Stimulated activated naive CD4-positive, alpha-beta T cell treated with Interleukin-2 at 50 U/mL for 16 hours (primary cell): ENCODE results near the gene SKP2.
A peak's percentile ranks its signal among the peaks of the same experiment; 100 is the strongest.
"Not testable (repeated sequence)": the region's sequence is repeated elsewhere in the genome, so short reads cannot be mapped to it uniquely, and the experiment has no call there.

Experiments
- DNase-seq: peaks from one replicate; lab custom pipeline; 2025; lab: John Stamatoyannopoulos, UW

SKP2 gene

DNA sequence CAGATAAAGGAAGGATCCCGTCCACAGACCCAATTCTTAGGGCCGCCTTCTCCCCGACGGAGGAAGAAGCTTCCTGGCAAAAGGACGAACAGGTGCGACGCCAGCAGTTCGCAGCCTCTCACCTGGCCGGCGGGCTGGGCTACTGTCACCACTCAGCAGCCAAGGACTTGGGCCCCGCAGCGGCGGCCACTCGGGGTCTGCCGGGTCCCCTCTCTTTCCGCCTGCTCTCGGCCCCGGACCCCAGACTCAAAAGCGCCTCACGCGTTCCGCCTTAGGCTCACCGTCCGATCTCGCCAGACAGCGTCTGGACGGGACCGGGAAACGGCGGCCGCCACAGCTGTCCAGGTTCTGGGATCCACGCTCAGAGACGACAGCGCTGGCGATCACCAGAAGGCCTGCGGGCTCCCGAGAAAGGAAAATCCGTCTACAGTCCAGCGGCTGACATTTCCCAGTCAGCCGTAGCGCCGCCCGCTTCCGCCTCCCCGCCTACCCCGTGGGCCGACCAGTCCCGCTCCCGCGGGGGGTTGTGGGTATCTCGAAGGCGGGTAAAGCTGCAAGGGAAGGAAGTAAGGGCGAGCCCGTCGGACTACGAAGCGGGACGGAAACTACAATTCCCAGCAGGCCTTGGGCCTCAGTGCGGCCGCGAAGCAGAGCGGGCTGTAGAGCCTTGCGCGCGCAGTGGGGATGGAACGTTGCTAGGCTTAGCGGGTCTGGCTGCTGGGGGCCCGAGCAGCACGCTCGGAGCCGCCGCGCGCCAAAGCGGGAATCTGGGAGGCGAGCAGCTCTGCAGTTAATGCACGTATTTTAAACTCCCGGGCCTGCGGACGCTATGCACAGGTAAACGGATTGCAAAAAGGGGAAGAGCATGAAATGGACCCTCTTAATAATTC, at the start of gene SKP2, which contains the start of gene LMBRD2:
TSS of gene SKP2 (plus strand) at position 678 of the 890 bp plus-strand sequence. CDS start at position 830, 152 bp downstream.
TSS of gene LMBRD2 (minus strand) at position 454 of the 890 bp plus-strand sequence. CDS start 8,538 bp downstream, outside the sequence.
- peak; percentile 98 for DNase-seq

DNA sequence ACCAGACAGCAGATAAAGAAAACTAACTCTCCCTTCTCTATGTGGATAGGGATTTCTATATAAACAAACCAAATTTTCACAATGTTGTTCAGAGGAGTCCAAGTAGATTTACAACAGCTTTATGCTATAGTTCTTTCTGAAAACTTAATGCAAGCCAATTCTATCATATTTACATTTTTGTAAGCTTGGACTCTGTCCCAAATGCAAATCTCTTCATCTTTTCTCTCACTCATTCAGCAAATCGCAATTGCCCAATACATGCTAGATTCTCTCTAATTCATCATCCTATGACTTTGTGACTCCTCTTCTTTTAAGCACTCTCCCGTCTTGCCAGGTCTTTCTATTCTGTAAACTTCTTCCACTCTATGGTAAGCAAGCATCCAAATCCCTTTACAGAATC, 46.1 kb upstream of the SKP2 start:
- DNase-seq: no peak

DNA sequence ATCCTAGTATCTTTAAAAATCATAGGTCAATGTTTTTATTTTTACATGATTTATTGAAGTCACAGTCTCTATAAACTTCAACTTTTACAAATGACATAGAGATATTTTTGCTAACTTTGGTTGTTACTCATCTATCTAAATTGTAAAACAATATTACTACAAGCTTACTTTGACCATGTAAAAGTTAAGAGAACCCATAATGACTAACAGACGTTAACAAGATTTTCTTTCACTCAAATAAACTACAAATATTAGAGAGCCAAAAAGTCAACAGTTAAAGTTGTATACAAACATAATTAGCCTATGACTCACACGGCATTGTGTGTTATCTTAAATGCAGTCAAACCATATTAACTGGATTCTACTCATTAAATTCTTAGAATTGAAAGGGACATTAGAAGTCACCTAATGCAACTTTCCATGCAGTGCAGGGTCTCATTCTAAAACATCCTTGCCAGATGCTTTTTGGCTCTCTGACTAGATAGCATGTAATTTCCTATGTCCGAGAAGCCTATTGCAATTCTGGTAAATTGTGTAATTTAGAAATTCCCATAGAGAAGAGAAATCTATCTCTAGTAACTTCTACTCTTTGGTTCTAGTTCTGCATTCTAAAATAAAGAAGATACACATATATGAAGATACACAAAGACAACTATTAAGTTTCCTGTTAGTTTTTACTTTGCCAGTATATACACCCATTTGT, 43.0 kb upstream of the SKP2 start:
- no peak for DNase-seq

DNA sequence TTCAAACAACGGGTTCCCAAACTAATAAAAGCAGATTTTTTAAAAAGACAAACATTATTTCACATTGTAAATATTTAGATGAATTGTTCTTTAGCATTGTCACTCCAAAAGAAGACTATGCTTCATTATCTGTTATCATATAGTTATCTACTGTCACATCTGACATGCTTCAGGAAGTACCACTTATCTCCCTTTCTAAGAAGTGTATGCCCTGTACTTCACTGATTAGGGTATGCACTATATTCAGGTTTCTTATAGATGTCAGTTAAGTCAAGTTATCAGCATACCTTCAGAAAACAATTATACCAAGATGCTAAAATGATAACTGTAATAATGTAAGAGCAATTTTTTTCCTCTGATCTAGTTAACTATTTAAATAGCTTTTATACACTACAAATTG, 40.7 kb upstream of the SKP2 start:
- DNase-seq: no peak

DNA sequence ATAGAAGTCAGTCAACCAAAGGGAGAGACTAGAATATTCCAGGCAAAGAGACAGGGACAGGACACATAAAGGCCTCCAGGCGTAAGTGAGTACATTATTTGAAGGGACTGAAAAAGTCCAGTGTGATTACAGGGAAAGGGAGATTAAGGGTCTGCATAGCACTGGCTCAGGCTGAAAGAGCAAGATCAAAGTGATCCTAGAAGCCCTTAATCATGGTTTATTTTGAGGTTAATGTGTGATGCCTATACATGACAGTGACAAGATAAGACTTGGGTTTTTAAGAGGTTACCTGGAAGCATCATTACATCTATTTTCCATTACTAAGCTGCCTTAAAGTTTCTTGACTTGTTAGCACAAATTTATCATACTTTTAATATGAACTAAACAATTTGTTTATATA, 26.0 kb upstream of the SKP2 start:
- no peak for DNase-seq

DNA sequence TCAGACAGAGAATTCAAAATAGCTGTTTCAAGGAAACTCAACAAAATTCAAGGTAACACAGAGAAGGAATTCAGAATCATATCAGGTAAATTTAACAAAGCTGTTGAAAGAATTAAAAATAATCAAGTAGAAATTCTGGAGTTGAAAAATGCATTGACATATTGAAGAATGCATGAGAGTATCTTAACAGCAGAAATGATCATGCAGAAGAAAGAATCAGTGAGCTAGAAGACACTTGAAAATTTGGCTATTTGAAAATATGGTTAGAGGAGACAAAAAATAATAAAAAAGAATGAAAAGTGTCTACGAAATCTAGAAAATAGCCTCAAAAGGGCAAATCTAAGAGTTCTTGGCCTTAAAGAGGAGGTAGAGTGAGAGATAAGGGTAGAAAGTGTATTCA, 23.1 kb upstream of the SKP2 start:
- no peak for DNase-seq

DNA sequence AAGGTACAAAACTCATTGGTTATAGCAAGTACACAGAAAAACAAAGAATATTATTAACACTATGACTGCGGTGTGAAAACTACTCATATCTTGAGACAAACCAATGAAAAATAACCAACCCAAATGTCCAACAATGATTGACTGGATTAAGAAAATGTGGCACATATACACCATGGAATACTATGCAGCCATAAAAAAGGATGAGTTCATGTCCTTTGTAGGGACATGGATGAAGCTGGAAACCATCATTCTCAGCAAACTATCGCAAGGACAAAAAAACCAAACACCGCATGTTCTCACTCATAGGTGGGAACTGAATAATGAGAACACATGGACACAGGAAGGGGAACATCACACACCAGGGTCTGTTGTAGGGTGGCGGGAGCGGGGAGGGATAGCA, 22.2 kb upstream of the SKP2 start:
- DNase-seq: not testable (repeated sequence)

DNA sequence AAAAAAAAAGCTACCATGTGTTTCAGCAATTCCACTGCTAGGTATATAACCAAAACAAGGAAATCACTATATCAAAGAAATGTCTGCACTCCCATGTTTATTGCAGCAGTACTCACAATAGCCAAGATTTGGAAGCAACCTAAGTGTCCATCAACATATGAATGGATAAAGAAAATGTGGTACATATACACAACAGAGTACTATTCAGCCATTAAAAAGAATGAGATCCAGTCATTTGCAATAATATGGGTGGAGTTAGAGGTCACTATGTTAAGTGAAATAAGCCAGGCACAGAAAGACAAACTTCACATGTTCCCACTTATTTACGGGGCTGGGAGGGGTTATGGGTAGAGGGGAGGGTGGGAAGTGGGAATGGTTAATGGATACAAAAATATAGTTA, 18.9 kb upstream of the SKP2 start:
- DNase-seq: not testable (repeated sequence)

DNA sequence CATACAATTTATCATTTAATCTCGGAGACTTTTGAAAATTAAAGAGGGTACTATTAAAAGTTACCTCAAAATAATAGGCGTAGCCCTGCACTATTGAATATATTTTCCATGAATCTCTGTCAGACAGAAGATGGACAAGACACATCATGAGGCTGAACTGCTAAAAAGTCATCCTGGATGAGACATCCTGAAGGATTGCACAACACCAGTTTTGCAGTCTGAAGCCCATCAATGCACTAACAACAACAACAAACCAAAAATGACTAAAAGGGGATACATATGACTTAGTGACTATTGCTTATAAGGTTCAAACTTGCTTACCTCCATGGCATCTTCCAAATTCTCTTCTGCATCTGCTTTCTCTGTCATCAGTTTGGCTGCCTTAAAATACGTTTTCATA, 15.9 kb upstream of the SKP2 start:
- no peak for DNase-seq

DNA sequence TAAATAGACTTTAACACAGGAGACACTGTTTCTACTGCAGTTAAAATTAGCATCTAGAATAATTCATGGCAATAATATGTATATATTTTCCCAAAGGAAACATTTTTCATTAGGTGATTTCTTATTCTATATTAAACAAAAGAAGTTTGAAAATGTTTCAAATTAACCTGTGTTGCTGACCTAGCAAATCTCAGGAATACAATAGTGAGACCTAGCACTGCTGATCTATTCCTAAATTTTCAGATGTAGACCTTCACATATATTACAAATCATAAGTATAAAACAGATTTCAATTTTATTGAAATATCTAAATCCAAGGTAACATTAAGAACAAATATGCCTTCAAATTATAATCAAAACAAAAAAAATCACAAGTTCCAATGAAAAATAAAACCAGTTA, 15.3 kb upstream of the SKP2 start:
- no peak for DNase-seq

DNA sequence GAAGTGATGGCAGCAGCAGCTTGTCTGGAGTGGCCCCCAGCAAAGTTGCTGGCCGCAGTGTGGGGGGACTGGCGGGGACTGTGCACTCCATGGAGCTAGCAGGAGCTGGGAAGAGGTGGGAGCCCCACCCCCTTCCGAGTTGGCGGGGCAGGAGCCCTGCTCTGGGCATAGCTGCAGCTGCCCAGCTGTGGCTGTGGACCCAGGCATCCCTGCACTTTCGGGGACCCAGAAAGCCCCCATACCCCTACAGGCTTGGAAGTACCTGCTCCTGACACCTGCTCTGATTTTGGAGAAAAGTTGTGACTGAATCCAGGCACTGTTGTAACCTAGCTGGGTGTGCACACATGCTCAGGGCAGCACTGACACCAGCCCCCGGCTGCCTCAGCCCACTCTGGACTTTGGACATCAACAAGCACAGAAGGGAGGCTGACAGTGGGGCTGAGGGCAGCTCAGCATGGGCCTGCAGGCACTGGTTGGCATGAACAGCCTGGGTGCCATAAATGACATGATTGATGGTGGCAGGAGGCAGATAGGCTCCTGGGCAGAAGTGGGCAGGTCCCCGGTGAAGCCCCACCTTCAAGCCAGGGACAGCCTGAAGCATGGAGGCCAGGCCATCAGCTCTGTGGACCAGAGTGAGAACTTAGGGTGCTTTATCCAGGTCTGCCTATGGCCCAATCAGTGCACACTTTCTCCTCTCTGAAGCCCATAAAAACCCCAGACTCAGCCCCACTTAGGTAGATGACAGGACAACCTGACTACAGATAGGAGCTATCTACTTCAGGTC, 12.8 kb upstream of the SKP2 start:
- no peak for DNase-seq

DNA sequence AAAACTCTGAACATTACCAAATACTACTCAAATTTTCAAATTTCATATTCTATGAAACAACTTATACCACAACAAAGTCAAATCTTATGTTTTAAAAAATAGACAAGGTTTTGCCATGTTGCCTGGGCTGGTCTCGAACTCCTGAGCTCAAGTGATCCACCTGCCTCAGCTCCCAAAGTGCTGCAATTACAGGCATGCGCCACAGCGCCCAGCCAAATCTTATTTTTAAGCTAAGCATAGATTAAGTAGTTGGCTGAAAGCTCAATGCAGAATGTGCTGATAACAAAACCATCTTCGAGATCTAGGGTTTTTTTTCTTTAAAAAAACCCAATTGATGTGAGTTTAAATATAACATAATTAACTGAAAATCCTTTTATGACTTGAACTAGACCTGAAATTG, 6.6 kb upstream of the SKP2 start:
- no peak for DNase-seq

DNA sequence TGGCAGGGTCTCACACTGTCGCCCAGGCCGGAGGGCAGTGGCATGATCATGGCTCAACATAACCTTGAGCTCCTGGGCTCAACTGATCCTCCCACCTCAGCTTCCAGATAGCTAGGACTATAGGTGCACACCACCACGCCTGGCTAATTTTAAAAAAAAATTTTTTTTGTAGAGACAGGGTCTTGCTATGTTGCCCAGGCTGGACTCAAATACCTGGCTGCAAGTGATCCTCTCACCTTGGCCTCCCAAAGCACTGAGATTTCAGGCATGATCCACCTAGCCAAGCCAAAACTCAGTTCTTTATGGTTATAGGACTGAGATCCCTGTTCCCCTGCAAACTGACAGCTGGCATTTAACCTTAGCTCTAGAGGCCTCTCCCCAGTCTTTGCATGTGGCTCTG, 5.5 kb upstream of the SKP2 start:
- no peak for DNase-seq

DNA sequence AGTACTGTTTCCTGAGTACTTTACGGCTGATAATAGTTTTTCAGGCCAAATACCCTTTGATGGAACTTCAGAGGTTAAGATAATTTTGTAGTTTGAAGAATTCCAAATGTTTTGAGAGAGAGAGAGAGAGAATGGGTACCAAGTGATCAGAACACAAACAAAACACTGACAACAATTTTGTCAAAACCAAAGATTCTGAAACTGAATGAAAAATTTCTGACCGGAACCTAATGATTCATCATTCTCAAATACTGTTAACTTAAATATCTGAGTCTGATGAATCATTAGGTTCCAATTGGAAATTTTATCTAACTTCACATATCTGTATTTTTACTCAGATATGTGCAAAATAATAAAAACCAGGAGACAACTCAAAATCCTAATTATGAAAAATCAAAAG, 4.2 kb upstream of the SKP2 start:
- DNase-seq: no peak

DNA sequence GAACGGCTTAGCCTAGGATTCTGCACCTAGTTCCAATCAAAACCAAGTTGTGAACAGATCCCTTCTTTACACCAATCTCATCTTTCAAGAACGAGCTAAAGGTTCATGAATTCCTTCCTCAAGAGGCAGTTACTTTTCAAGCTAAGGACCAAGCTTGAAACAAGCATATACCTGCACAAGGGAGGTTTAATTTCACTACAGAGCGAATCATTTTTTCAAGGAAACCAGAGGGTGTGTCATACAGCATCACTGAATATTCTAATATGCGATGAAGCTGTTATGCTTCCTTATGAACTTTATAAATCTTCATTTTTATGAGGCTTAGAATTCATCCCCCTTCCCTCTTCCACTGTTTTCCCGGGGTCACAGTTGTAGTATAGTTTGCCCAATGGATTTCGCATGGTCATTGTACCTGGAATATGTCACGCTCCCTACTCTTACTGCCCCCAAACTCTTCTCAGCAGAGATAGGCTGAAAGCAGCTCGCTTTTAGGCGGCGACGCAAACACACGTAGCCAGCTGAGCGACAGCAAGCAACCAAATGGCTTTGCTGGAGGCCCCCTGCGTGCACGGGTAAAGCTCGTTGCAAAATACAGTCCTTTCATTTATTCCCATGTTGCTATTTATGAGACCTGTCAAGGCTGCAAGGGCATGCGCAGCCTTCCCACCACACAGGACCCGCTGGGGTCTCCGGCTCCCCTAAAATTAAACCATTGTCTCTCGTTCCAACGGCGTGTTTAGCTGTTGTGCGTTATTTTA, 1.1 kb upstream of the SKP2 start:
- peak; percentile 37 for DNase-seq

DNA sequence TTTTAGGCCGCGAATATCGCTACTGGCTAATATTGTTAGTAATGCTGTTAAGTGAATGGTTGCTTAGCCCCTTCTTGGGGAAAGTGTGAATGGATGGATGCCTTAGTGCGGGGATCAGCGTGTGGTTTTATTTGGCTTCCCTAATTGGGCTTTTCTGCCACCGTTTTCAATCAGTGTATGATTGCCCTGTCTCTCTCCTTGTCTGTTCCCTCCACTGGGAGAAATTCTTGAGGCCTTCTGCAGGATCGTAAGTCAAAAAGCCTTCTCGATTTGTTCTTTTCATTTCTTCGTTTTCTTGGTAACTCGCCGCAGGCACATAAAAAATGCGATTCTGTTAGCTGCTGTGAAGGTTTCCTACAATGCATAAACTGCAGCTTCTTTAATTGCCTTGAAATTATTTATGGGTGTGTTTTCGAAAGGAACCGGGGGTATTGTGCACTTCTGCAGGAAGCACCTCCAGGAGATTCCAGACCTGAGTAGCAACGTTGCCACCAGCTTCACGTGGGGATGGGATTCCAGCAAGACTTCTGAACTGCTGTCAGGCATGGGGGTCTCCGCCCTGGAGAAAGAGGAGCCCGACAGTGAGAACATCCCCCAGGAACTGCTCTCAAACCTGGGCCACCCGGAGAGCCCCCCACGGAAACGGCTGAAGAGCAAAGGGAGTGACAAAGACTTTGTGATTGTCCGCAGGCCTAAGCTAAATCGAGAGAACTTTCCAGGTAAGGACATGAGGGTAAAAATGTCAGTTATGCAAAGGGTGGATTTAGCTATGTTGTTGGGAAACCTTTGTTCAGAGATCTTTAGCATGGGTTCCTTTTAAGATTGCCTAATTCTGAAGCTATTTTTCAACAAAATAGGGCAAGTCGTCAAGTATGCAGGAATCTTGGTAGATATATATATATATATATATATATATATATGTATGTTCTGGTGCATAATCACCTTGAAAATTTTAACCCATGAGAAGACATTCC, 700 bp downstream of the SKP2 start:
- DNase-seq: no peak

DNA sequence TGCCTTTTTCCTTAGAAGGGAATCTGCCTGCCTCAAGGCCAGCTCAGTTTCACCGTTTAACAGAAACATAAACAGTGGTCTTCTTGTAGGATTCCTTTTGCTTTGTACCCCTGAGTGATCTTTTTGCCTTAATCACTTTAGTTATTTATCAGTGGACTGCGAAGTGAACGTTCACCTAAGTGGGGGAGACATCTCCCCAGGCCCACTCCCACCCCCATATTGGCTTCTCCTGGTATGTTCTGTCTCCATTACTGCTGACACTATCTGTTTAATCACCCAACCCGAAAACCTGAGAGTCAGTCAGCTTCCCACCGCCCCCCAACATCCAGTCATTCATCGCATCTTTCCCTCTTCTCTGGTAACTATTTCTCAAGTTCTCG, 1.4 kb downstream of the SKP2 start:
- no peak for DNase-seq

DNA sequence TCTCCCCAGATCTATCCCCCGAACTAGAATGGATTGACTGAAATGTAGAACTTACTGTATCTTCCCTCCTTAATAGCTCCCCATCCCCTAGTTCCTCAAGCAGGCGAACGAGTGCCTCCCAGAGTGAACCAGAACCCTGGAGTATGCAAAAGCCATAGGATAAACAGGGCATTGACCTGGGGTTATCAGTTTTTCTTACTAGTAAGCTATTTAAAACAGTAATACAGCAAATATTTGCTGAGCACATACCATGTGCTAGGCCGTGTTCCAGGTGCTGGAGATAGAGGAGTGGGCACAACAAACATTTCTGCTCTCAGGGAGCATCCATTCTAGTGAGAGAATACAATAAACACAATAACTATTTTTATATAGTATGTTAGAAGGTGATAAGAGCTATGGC, 1.8 kb downstream of the SKP2 start:
- DNase-seq: no peak

DNA sequence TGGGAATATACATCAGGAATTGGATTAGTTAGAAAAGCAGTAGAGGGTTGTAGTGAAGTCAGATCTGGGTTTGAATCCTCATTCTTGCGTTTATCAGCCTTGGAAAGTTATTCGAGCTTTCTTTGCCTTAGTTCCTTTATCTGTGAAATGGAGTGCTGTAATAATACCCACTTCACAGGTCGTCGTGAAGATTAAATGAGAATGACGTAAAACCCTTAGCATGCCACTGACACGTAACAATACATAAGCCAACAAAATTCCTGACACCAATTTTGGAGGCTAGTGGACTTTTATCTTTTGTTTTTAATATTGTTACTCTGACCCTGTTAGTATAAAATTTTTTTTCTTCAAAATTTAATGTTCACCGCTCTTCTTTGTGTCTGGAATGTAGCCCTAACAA, 3.4 kb downstream of the SKP2 start:
- no peak for DNase-seq

DNA sequence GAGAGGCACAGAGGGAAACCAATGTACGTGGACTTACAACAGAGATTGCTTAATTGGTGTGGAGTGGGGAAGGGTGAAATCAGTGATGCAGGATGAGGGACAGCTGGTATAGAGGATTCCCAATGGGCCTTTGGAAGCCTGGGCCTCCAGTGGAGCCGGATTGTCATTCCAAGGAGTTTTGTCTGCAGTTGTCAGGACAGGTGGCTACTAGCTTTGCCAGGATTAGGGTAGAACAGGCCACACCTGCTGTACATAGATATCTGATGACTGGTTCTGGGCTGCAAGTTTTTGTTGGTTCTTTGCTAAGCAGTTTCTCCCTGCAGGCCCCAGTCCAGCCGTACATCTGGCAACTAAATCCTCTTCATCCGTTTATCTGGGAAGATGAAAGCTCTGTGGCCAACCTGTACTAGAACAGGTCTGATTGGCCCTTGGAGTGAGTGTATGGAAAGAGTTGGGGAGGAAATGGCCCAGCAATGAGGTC, 4.2 kb downstream of the SKP2 start:
- DNase-seq: no peak
